Right ventricle myocardium superior (tissue), 1 donor: ENCODE measurements around the gene ADCY10. TPM values are rescaled to one million over a fixed set of nuclear protein-coding genes. Genes with fewer than 3 reads are reported as not detected.

ENCODE experiments used
- ATAC-seq: fragments of 200-7000 bp; cut with Tn5 transposase; one replicate; pipeline ENCODE4 v1.9.1; 2020; ENCODE audit warnings: mild to moderate bottlenecking; ENCODE audit not compliant: poor library complexity
- DNase-seq: peaks from one replicate; pipeline ENCODE4 v3.0.0-alpha.2; 2020
- intact Hi-C: fragments of 100-400 bp; cut with DNase I; formaldehyde crosslinking; loops from one replicate; pipeline ENCODE4 v1.11.2; 2022
- total RNA-seq: library from RNA; stranded (reverse); fragmentation: NEBNext Ultra II Directional; extraction: Animal tissue kit (Norgen Biotek cat#: 25700); gene quantifications from one replicate; pipeline ENCODE4 v1.2.1, GENCODE V29; 2021
- donor health status: DM: no; HTN: yes; CAD: no; lungs with severe emphysema.

ADCY10 gene
- total RNA-seq, 1 donor from 2014 or later: 0.05 TPM

DNA sequence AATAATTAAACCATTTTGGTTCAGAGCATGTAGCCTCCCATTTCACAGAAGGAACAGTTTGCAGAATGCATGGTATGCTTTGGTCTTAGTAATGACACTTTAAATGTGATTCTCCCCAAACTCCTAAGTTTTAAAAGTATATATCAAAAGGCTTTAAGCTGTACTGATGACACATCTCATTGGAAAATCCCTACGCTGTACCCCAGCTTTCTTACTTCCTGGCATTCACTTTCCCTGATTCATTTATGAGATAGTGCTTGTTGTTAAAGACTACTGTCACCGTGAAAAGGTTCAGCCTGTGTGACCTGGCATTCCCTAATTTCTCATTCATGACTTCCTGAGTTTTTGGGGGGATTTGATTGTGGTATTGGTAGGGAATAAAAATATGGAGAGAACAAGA lies 138.8 kb downstream of the ADCY10 start:
- DNase-seq: no peak
- intact Hi-C loops: no loop called here
- no peak for ATAC-seq

- DNase-seq: no peak
- no peak for ATAC-seq
- intact Hi-C loops: no loop called here
Observed at GRCh38 chr1:167774710-167775109, 139.2 kb downstream of the ADCY10 start.

- ATAC-seq: no peak
- intact Hi-C loops: no loop called here
- no peak for DNase-seq
Observed at GRCh38 chr1:167773516-167773915, 140.4 kb downstream of the ADCY10 start.

DNA sequence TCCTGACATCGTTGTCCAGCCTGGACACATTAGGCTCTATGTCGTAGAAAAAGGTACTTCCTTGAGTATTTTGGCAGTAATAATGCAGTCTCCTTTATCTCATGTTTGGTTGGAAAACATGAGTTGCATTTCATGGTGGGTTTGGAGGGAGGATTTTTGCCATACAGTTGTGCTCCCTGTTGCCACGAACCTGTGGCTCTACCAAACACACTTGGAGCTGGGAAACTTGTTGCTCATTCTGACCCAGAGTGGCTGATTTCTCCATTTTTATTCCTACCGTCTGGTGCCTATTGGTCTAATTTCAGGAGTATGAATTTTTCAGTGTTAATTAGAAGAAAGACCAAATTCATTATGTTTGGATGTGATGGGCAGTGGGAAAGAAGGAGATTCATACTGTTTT lies 141.5 kb downstream of the ADCY10 start:
- DNase-seq (no peak), ATAC-seq (no peak)
- intact Hi-C loops: no loop called here

GRCh38 chr1:167770127-167770526 lies 143.8 kb downstream of the ADCY10 start:
- intact Hi-C loops: no loop called here
- ATAC-seq (no peak), DNase-seq (no peak)

DNA sequence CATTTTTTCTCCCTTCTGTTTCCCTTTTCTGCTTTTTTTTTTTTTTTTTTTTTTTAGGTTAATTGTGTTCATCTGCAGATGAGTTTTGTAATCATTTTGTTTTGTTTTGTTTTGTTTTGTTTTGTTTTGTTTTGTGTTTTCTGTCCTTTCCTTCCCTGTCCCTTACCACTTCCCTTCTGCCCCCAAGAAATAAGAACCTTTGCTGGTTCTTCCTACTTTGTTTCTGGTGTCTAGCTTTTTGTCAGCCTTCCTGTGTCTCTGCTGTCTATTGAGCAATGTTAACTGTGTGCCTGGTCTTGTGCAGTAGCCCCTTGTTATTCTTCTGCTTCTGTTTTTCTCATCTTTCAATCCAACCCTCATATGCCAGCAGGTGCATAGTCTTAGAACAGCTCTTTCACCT lies 146.2 kb downstream of the ADCY10 start:
- intact Hi-C loops: no loop called here
- no peak for DNase-seq
- ATAC-seq: peak; percentile 25

DNA sequence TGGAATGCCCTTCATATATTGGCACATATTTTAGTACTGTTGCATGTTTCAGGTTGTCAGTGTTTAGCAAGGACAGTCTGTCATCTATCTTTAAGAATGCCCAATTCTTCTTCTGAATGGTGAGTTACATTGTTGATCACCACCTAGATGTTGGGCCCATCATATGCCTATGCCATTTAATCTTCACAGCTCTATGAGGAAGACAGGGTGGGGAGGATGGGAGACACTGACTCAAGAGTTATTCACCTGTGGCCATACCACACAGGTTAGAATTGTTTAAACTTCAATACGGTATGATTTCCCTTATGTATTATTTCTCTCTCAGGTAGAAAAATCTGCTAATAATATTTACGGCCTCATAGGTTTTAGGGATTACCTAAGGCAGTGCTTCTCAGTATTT lies 147.4 kb downstream of the ADCY10 start:
- DNase-seq: no peak
- no peak for ATAC-seq
- intact Hi-C loops: no loop called here

- intact Hi-C loops: no loop called here
- no peak for ATAC-seq
- no peak for DNase-seq
Observed at GRCh38 chr1:167765496-167765895, 148.4 kb downstream of the ADCY10 start.

DNA sequence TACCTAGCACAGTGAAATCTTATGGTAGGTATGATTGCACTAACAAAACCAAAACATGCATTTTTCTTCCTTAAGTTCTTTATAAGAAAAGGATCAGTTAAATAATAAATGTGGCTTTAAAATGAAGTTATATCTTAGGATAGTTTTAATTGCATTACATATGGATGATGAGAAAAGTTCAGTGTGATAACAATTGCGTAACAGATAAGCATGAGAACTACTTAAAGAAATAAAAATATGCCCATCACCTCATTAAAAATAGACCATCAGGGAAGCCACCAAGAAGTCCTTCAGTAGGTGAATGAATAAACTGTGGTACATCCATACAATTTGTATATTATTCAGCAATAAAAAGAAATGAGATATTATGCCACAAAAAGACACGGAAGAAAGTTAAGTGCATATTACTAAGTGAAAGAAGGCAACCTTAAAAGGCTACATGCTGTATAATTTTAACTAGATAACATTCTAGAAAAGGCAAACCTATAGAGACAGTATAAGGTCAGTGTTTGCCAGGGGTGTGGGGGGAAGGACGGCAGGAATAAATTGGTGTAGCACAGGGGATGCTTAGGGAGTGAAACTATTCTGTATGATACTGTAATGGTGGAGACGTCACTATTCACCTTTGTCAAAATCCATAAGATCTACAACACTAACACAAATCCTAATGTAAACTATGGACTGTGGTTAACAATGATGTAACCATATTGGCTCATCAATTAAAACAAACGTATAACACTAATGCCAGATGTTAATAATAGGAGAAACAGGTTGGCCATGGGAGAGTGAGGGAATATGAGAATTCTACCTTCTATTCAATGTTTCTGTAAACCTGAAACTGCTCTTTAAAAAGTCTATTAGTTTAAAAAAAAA lies 149.2 kb downstream of the ADCY10 start:
- ATAC-seq (no peak), DNase-seq (no peak)
- intact Hi-C loops: no loop called here

DNA sequence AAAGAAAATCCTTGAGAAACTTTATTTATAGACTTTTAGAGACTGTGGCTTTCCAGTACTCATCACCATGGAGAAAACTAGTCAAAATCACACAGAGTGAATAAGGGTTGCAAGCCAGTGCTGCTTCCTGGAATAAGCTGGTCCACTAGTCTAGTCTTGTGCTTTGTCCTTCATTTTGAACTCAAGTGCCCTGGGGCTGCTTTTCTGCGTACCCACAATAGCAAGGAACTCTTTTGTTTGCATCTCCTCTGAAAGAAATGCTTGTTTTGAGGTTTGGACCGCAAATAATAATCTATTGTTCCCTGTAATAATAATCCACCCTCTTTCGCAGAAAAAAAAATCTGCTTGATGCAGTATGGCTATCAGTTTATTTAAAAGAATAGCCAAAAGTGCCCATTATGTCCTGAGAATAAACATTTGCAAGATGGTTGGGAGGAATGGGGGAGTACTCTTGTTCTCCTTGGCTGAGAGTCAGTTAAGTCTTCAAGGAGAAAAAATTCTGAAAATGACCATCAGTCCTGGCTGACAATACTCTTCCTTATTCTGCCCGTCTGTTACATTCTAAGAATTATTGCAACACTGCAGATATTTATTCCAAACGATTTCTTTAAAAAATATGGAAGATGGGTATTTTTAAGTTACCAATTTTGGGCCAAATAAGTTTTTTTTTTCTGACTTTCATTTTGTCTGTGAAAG lies 150.3 kb downstream of the ADCY10 start:
- ATAC-seq (peak; percentile 74), DNase-seq (no peak)
- intact Hi-C loops: no loop called here

DNA sequence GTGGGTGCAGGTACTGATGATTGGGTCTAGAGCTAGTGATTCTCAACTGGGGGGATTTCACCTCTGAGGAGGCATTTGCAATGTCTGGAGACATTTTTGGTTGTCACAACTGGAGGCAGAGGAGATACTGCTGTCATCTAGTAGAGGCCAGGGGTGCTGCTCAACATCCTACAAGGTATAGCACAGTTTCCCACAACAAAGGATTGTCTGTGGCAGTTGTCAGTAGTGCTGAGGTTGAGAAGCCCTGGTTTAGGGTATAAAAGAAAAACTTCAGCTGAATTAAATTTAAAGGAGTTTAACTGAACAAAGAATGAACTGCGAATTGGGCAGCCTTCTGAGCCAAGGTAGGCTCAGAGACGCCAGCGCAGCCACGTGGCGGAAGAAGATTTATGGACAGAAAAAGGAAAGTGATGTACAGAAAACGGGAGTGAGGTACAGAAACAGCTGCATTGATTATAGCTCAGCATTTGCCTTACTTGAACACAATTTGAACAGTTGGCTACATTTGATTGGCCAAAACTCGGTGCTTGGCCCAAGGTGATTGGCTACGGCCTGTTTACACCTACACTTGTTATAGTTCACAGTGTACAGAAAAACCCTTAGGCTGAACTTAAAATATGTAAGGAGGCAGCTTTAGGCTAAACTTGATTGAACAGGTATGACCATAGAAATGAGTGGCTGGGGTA lies 151.7 kb downstream of the ADCY10 start:
- ATAC-seq (no peak), DNase-seq (no peak)
- intact Hi-C loops: no loop called here

DNA sequence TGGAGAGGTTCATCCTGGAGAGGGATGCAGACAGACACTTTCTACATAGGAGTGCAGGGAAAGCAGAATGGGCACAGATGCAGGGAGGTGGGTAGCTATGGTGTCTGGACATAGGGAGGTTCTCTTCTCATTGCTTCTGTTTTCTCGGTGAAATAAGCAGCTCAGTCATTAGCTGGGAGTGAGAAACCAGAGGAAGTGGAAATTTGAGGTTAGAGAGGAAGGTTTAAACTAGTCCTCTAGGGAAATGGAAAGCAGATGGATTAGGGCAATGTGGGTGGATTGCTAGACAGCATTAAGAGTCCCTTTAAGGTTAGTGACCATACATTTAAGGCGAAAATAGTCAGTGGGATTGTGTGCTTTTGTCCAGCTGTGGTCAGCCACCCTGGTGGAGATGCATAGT lies 152.5 kb downstream of the ADCY10 start:
- intact Hi-C loops: no loop called here
- ATAC-seq (no peak), DNase-seq (no peak)

Other genes starting within 250 kb of the ADCY10 start
- 34.4 TPM for gene MPZL1, start 192.2 kb downstream of the ADCY10 start, total RNA-seq
- gene DCAF6, start 22.5 kb upstream of the ADCY10 start, total RNA-seq: 224 TPM
- 221 TPM for gene MPC2, start 22.9 kb upstream of the ADCY10 start, total RNA-seq
- 3.1 TPM for gene GPR161, start 222.8 kb upstream of the ADCY10 start, total RNA-seq